IPS-11a (cell line): ENCODE results near the gene OSMR.

Experiments
- H3K4me3 ChIP-seq: one replicate; pipeline ENCODE4 v1.5.1; 2013; ENCODE audit warnings: low read depth, low read length, control low read depth

The OSMR gene

GRCh38 chr5:38870595-38870994 is 24.8 kb downstream of the OSMR start:
- no peak overlapping the region for H3K4me3 ChIP-seq

DNA sequence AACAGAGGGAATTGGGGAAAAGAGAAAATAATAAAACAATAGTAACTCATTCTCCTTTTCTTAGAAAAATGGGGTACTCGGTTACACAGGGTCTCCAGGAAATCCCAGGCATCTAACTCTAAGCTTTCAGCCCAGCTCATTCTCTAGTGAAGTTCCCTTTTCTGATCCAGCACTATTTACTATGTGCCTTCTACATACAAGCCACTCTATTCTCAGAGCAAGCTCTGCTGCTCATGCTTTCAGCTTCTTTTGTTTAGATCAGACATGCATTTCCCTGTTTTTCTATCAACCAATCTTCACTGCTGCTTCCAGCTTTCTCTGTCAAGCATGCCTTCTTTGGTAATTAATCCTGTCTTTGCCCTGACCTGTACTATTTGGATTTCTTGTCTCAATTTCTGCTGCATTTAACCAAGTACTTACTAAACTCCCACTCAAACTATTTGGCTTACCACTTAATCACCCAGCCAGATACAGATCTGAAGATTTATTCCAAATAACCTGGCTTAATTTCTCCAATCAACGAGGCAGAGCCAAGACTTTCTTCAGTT is 25.3 kb downstream of the OSMR start:
- H3K4me3 ChIP-seq, result no peak overlapping the region

- H3K4me3 ChIP-seq, result no peak overlapping the region
Measured at GRCh38 chr5:38871790-38872551, 26.2 kb downstream of the OSMR start.

- H3K4me3 ChIP-seq, result no peak overlapping the region
Measured at GRCh38 chr5:38872826-38873225, 27.0 kb downstream of the OSMR start.

DNA sequence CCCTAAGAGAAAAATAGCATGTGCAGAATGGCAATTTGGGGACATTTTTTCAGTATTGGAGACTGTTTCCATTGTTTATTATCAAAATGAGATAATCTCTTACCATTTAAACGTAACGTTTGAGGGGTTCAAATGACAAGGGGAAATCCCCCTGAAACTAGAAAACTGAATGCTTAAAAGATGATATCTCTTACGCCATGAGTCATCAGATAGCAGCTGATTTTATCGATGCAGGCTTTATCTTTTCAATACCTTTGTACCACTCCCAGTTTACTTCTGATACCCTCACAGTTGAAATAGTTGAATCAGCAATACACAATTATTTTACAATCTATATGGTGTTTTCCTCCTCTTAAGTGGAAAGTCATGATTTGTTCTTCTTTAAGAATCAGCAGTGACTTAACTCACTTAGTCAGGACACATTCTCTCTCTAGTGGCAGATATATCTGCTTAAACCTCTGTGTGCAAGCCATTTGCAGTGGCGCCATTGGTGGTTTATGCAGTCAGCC is 29.2 kb downstream of the OSMR start:
- H3K4me3 ChIP-seq, result no peak overlapping the region

GRCh38 chr5:38878391-38879077 is 32.7 kb downstream of the OSMR start:
- no peak overlapping the region for H3K4me3 ChIP-seq

DNA sequence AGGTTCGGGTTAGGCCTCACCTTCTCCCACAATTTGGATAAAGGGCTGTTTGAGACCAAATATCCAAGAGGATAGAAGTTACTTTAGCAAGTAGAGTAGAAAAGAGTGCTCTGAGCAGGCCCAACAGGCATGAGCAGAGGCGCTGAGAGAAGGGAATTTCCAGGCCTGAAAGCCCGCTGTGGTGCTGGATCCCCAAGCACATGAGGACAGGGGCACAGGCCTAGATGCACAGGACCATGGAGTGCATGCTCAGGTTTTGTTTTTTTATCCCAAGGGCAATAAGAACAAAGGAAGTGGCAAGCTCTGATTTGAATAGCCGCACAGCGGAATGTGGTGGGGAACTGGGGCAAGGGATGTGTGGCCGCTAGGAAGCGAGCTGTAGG is 33.3 kb downstream of the OSMR start:
- H3K4me3 ChIP-seq, result no peak overlapping the region

DNA sequence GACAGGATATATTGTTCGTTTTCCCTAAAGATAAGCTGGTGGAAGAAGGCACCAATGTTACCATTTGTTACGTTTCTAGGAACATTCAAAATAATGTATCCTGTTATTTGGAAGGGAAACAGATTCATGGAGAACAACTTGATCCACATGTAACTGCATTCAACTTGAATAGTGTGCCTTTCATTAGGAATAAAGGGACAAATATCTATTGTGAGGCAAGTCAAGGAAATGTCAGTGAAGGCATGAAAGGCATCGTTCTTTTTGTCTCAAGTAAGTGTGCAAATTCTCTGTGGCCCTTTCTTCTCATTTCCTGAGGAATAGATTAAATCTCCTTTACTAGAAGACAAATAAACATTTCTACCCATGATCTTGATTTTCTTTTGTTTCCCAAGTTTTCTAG is 38.0 kb downstream of the OSMR start:
- H3K4me3 ChIP-seq, result no peak overlapping the region

- H3K4me3 ChIP-seq, result no peak overlapping the region
Measured at GRCh38 chr5:38885208-38885607, 39.4 kb downstream of the OSMR start.

DNA sequence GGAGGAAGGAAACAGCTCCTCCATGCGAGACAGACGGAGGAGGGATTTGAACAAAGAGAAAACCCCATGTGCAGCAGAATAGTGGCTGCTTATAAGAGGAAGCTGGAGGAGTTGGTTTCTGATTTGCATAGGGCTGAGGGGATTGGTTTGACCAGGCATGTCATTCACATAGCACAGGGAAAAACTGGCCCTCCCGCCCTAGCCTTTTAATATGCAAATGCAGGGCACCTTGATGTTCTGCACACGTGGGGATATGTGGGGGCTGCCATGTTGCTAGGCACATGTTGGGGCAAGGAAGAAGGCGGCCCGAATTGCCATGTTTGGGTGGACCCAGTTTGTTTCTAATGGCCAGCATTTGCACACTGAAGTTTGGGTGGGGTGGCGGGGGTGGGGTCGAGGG is 42.2 kb downstream of the OSMR start:
- no peak overlapping the region for H3K4me3 ChIP-seq

DNA sequence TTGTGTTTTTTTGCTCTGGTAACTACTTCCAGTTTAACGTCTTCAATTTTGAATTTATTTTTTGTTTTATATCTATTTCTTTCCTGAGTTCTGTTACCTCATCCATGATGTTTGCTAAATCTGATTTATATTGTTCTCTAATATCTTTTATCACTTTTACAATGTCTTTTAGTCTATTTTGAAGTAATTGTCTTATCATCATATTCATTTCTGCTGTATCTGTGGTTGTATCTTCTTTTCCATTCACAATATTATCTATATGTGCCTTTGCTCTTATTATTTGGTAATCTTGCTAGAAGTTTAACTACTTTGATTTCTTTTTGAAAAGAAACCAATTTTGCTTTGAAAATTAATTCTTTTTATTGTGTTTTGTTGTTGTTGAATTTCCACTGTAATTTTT is 43.6 kb downstream of the OSMR start:
- no peak overlapping the region for H3K4me3 ChIP-seq

DNA sequence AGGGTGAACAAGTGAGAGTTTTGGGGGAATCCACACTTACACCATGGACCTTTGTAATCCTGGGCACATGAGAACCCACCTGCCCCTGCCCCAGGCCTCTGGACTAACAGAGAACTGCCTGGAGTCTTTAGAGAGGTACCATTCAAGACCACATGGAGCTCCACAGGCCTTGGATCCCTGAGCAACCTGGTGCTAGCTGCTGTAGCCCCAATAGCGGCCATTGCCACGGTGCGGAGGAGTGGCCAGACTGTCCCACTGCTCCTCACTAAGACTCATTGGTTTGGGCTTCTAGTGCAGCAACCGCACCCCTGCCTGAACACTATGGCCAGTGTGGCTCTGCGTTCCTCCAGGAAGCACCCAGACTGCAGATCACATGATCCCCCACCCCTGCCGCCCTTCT is 45.8 kb downstream of the OSMR start:
- no peak overlapping the region for H3K4me3 ChIP-seq

DNA sequence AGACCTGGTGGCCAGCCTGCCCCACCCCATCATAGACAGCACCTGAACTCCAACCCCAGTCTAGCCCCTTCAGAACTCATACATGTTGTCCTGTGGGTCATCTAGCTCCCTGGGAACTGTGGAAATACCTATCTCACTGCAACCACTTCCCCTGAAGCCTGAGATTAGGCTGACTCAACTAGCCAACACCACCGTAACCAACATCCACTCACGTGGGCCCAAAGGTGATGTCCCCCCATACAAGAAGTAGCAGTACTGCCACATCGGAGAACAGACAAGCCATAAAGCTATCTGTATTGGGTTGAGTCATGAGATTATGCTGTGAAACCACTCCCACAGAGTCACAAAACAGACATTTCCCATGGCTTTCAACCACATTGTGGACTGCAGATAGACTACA is 46.6 kb downstream of the OSMR start:
- H3K4me3 ChIP-seq, result no peak overlapping the region

DNA sequence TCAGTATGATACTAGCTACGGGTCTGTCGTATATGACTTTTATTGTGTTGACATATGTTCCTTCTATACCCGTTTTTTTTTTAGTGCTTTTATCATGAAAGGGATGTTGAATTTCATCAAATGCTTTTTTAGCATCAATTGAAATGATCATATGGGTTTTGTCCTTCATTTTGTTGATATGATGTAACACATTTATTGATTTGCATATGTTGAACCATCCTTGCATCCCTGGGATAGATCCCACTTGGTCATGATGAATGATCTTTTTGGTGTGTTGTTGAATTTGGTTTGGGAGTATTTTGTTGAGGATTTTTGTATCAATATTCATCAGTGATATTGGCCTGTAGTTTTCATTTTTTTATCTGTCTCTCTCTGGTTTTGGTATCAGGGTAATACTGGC is 50.9 kb downstream of the OSMR start:
- no peak overlapping the region for H3K4me3 ChIP-seq

GRCh38 chr5:38899936-38900335 is 54.1 kb downstream of the OSMR start:
- no peak overlapping the region for H3K4me3 ChIP-seq

DNA sequence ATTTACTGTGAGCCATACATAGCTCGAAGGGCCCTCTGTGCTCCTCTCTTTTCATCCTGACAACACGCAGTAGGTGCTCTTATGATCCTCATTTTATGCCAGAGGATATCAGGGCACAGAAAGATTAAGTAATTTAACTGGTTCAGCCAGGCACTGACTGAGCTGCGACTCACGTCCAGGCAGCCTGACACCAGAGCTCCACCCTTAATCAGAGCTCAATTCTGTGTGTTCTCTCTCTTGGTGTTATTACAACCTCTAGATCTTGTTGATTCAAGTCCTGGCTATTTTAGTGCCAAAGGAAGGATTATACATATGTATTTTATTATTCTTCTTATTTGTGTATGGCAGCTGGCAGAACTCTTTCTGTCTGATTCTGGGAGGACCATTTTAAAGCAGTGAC is 59.7 kb downstream of the OSMR start:
- H3K4me3 ChIP-seq, result no peak overlapping the region

DNA sequence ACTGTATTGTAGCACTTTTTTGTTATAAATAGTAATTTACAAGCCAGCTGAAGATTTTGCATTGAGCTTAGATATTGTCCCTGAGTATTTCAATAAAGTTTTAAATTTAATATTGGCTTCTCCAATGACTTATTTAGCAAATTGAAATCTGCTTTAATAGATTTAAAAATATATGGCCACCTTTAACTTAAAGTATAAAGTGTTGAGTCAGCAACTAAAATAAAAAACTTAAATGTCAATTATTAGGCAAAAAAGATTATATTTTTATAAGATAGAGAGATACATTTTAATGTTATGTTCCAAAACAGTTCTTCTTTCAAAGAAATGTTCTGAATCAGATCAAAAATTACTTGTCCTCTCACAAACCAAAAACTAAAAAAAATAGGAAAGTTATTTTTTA is 60.7 kb downstream of the OSMR start:
- H3K4me3 ChIP-seq, result no peak overlapping the region

- no peak overlapping the region for H3K4me3 ChIP-seq
Measured at GRCh38 chr5:38911933-38912332, 66.1 kb downstream of the OSMR start.

- no peak overlapping the region for H3K4me3 ChIP-seq
Measured at GRCh38 chr5:38913714-38914113, 67.9 kb downstream of the OSMR start.

DNA sequence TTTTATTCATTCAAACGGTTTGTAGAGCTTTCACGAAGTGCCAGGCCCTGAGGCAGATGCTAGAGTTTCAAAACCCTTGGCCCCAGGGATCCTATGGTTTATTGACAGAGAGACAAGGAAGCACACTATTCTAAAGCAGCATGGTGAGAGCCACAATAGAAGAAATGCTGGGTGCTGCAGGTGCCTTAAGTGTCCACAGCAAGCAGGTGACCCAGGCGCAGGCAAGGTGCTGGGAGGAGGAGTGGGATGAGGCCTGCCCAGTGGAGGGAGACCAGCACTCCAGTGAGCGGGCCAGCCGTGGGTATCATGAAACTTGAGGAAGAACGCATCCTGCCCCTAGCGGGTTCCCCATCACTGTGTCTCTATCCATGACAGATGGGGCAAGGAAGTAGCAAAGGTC is 71.0 kb downstream of the OSMR start:
- no peak overlapping the region for H3K4me3 ChIP-seq

DNA sequence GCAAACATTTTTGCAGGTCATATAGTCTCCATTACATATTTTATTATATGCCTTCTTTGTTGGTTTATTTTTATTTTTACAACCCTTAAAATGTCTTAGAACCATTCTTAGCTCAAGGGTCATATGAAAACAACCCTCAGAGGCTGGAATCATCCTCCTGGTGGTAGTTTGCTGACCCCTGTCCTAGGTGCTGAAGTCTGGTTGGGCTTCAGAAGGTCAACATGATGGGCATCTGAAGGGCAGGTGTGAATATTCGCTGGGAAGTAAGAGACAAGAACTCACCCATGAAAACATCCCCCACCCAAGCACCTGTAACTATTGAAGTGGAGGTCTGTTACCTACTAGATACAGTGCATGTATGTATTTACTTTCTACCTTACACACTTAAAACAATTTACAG is 75.4 kb downstream of the OSMR start:
- no peak overlapping the region for H3K4me3 ChIP-seq

- H3K4me3 ChIP-seq, result no peak overlapping the region
Measured at GRCh38 chr5:38922199-38922598, 76.4 kb downstream of the OSMR start.
